IMR-90 (cell line): ENCODE measurements around the gene FTL. TPM values are rescaled to one million over a fixed set of nuclear protein-coding genes. Genes with fewer than 3 reads are reported as not detected.

Source experiments
- ATAC-seq: fragments of 200-7000 bp; cut with Tn5 transposase; 2 replicates; pipeline ENCODE4 v1.9.1; 2020; ENCODE audit warnings: low read depth, mild to moderate bottlenecking, moderate library complexity
- BruUV-seq: library from RNA; stranded (reverse); fragments of 400-500 nt; replicated peaks from 2 replicates; lab custom pipeline; 2021; lab: Mats Ljungman, UMichigan
- CTCF ChIA-PET: fragments of 300-600 bp; formaldehyde crosslinking; extraction: SDS; loops from one replicate; lab custom pipeline; 2021; ENCODE audit warnings: antibody characterized with exemption; lab: Yijun Ruan, JAX
- POLR2A ChIA-PET: fragments of 300-600 bp; sonication (Branson Sonifier 250); formaldehyde crosslinking; loops from one replicate; lab custom pipeline; 2022; ENCODE audit warnings: antibody characterized with exemption; ENCODE audit not compliant: unreplicated experiment; lab: Charles Lee
- DNase-seq: peaks from one replicate; pipeline ENCODE4 v3.0.0; 2013
- H2AFZ ChIP-seq: replicated peaks from 2 replicates; pipeline ENCODE3; 2013; ENCODE audit warnings: low read length, mild to moderate bottlenecking; ENCODE audit not compliant: poor library complexity
- H2AK5ac ChIP-seq: 2 replicates; pipeline ENCODE4 v1.6.1; 2013; ENCODE audit warnings: low read depth, low read length, inconsistent platforms
- H2AK9ac ChIP-seq: replicated peaks from 2 replicates; pipeline ENCODE3; 2013; ENCODE audit warnings: mild to moderate bottlenecking, low read depth, low read length, moderate library complexity; ENCODE audit not compliant: poor library complexity
- H2BK120ac ChIP-seq: 2 replicates; pipeline ENCODE4 v1.6.1; 2013; ENCODE audit warnings: low read depth, low read length, inconsistent platforms
- H2BK15ac ChIP-seq: 3 replicates; pipeline ENCODE4 v1.6.1; 2013; ENCODE audit warnings: low read depth, low read length, inconsistent platforms
- H2BK20ac ChIP-seq: 2 replicates; pipeline ENCODE4 v1.6.1; 2013; ENCODE audit warnings: low read depth, mild to moderate bottlenecking, inconsistent platforms, low read length, moderate library complexity
- H2BK5ac ChIP-seq: 2 replicates; pipeline ENCODE4 v1.6.1; 2013; ENCODE audit warnings: mild to moderate bottlenecking, low read depth, low read length, inconsistent platforms; ENCODE audit not compliant: poor library complexity, severe bottlenecking
- H3K14ac ChIP-seq: replicated peaks from 2 replicates; pipeline ENCODE4 v1.6.1; 2013; ENCODE audit warnings: low read depth, low read length, inconsistent platforms
- H3K18ac ChIP-seq: 2 replicates; pipeline ENCODE4 v1.6.1; 2013; ENCODE audit warnings: low read depth, low read length, control low read depth
- H3K23ac ChIP-seq: 2 replicates; pipeline ENCODE4 v1.6.1; 2013; ENCODE audit warnings: low read depth, low read length, inconsistent platforms
- H3K27ac ChIP-seq: 2 replicates; pipeline ENCODE4 v1.5.1; 2013; ENCODE audit warnings: mild to moderate bottlenecking, control low read depth, low read length; ENCODE audit not compliant: insufficient read depth
- H3K27me3 ChIP-seq: 2 replicates; pipeline ENCODE4 v1.6.1; 2013; ENCODE audit warnings: low read length; ENCODE audit not compliant: control insufficient read depth, insufficient read depth
- H3K36me3 ChIP-seq: 2 replicates; pipeline ENCODE4 v1.6.1; 2013; ENCODE audit warnings: low read length, mixed read lengths; ENCODE audit not compliant: control insufficient read depth, insufficient read depth
- H3K4ac ChIP-seq: 2 replicates; pipeline ENCODE4 v1.6.1; 2013; ENCODE audit warnings: low read depth, low read length, inconsistent platforms
- H3K4me1 ChIP-seq: 2 replicates; pipeline ENCODE4 v1.6.1; 2013; ENCODE audit warnings: low read length, mixed read lengths; ENCODE audit not compliant: control insufficient read depth, insufficient read depth
- H3K4me2 ChIP-seq: 2 replicates; pipeline ENCODE4 v1.6.1; 2013; ENCODE audit warnings: low read depth, mild to moderate bottlenecking, control low read depth, low read length, moderate library complexity
- H3K4me3 ChIP-seq: 2 replicates; pipeline ENCODE4 v1.5.1; 2013; ENCODE audit warnings: low read depth, mild to moderate bottlenecking, control low read depth, low read length, moderate library complexity; ENCODE audit not compliant: insufficient read depth
- H3K56ac ChIP-seq: 2 replicates; pipeline ENCODE4 v1.6.1; 2013; ENCODE audit warnings: low read length, inconsistent platforms; ENCODE audit not compliant: insufficient read depth; ENCODE audit errors: extremely low read depth
- H3K79me1 ChIP-seq, 2 experiments: 2 replicates each; pipeline ENCODE4 v1.6.1; 2013; ENCODE audit warnings: low read length in 2 of 2, inconsistent platforms in 1 of 2, low read depth in 1 of 2
- H3K9ac ChIP-seq: 2 replicates; pipeline ENCODE4 v1.6.1; 2013; ENCODE audit warnings: low read depth, low read length, control low read depth
- H3K9me1 ChIP-seq: 2 replicates; pipeline ENCODE4 v1.6.1; 2013; ENCODE audit warnings: low read length, inconsistent platforms; ENCODE audit not compliant: insufficient read depth
- H3K9me3 ChIP-seq: 2 replicates; pipeline ENCODE4 v1.6.1; 2013; ENCODE audit warnings: low read length; ENCODE audit not compliant: control insufficient read depth, insufficient read depth
- H4K20me1 ChIP-seq: 2 replicates; pipeline ENCODE4 v1.6.1; 2013; ENCODE audit warnings: low read length, inconsistent platforms; ENCODE audit not compliant: insufficient read depth
- H4K5ac ChIP-seq: 2 replicates; pipeline ENCODE4 v1.6.1; 2013; ENCODE audit warnings: mild to moderate bottlenecking, low read depth, low read length, control low read depth
- H4K8ac ChIP-seq, 2 experiments: 2 replicates each; pipeline ENCODE4 v1.6.1; 2013; ENCODE audit warnings: low read depth in 2 of 2, low read length in 2 of 2, control low read depth in 1 of 2, inconsistent platforms in 1 of 2
- H4K91ac ChIP-seq: 2 replicates; pipeline ENCODE4 v1.6.1; 2013; ENCODE audit warnings: low read depth, low read length, inconsistent platforms; ENCODE audit not compliant: insufficient read depth
- BHLHE40 ChIP-seq: fragments of 150-350 bp; IDR thresholded peaks from 2 replicates; pipeline ENCODE4 v1.6.1; 2016; ENCODE audit warnings: mild to moderate bottlenecking, low read depth, low read length
- CEBPB ChIP-seq: IDR thresholded peaks from 2 replicates; pipeline ENCODE4 v1.6.1; 2012; ENCODE audit warnings: low read depth, low read length, improper control_type of control experiment
- CHD1 ChIP-seq: IDR thresholded peaks from 2 replicates; pipeline ENCODE4 v1.6.1; 2012; ENCODE audit warnings: low read depth, low read length, improper control_type of control experiment
- FOS ChIP-seq: fragments of 150-350 bp; IDR thresholded peaks from 2 replicates; pipeline ENCODE4 v1.6.1; 2016; ENCODE audit warnings: low read depth, low read length
- MAFK ChIP-seq: IDR thresholded peaks from 2 replicates; pipeline ENCODE4 v1.6.1; 2012; ENCODE audit warnings: low read depth, low read length, improper control_type of control experiment
- MXI1 ChIP-seq: IDR thresholded peaks from 2 replicates; pipeline ENCODE4 v1.6.1; 2012; ENCODE audit warnings: low read depth, mild to moderate bottlenecking, low read length, moderate library complexity, borderline replicate concordance
- NFE2L2 ChIP-seq: fragments of 150-350 bp; IDR thresholded peaks from 2 replicates; pipeline ENCODE4 v1.6.1; 2016; ENCODE audit warnings: low read depth, mild to moderate bottlenecking, low read length
- POLR2A ChIP-seq: IDR thresholded peaks from 2 replicates; pipeline ENCODE4 v1.6.1; 2012; ENCODE audit warnings: mild to moderate bottlenecking, low read depth, low read length
- RAD21 ChIP-seq: IDR thresholded peaks from 2 replicates; pipeline ENCODE4 v1.6.1; 2012; ENCODE audit warnings: low read length, improper control_type of control experiment
- RCOR1 ChIP-seq: IDR thresholded peaks from 2 replicates; pipeline ENCODE4 v1.6.1; 2012; ENCODE audit warnings: mild to moderate bottlenecking, low read length, improper control_type of control experiment; ENCODE audit not compliant: insufficient replicate concordance
- RFX5 ChIP-seq: IDR thresholded peaks from 2 replicates; pipeline ENCODE4 v1.8.0; 2012; ENCODE audit warnings: low read depth, mild to moderate bottlenecking, low read length, moderate library complexity
- SMC3 ChIP-seq: fragments of 150-350 bp; IDR thresholded peaks from 2 replicates; pipeline ENCODE4 v1.6.1; 2016; ENCODE audit warnings: low read depth, mild to moderate bottlenecking, antibody characterized with exemption, low read length, moderate library complexity
- WGBS, 2 experiments: methylation state at CpG; one replicate each; pipeline versions ENCODE4 v1.1.5 to v1.1.7; 2013; ENCODE audit warnings: missing lambda C conversion rate in 2 of 2; ENCODE audit not compliant: insufficient read length in 1 of 2; ENCODE audit errors: extremely low coverage in 2 of 2; 5-methylcytosine and 5-hydroxymethylcytosine counted together
- dilution Hi-C: fragments of 300-500 bp; cut with HindIII; formaldehyde crosslinking; loops from one replicate; pipeline ENCODE4 v1.14.3; 2018; ENCODE audit warnings: low sequenced_read_pairs; ENCODE audit not compliant: unreplicated experiment
- in situ Hi-C: fragments of 300-500 bp; cut with MboI; formaldehyde crosslinking; loops from 3 replicates; pipeline ENCODE4 v1.14.3; 2019; ENCODE audit warnings: low sequenced_read_pairs, inconsistent platforms, mixed read lengths
- intact Hi-C: fragments of 100-400 bp; cut with micrococcal nuclease; formaldehyde crosslinking; loops from 2 replicates; pipeline ENCODE4 v1.10.0; 2022
- polyA plus RNA-seq, 3 experiments: library from polyadenylated mRNA; depleted of rRNA; stranded (reverse); fragments of >200 nt; gene quantifications; 2 replicates each; pipeline ENCODE4 v1.2.3, GENCODE V29; 2012; ENCODE audit warnings: low replicate concordance in 1 of 3
- total RNA-seq: library from RNA; depleted of rRNA; stranded (reverse); fragments of >200 nt; gene quantifications from 2 replicates; pipeline ENCODE4 v1.2.3, GENCODE V29; 2012
- TF ChIP-seq, protein P1 (sequence below): conservative IDR thresholded peaks from 2 replicates; pipeline ENCODE4 v1.5.1; 2012; ENCODE audit warnings: mild to moderate bottlenecking, low read depth, low read length, improper control_type of control experiment
- TF ChIP-seq, protein P2 (sequence below): fragments of 150-350 bp; IDR thresholded peaks from 2 replicates; pipeline ENCODE4 v1.6.1; 2017; ENCODE audit warnings: mild to moderate bottlenecking, antibody characterized with exemption, low read length, low read depth
- TF ChIP-seq, protein P3 (sequence below): fragments of 150-350 bp; IDR thresholded peaks from 2 replicates; pipeline ENCODE4 v1.6.1; 2016; ENCODE audit warnings: low read depth, mild to moderate bottlenecking, low read length, moderate library complexity, borderline replicate concordance

FTL gene
- total and polyA plus RNA-seq, 2 of the 4 experiments (the other 2 are of a cell fraction) = 1,057 to 2,944 TPM

- no peak overlapping the region for H3K9ac ChIP-seq
- no peak overlapping the region for H4K5ac ChIP-seq
- no peak for DNase-seq
- ChIA-PET CTCF (no interaction called here), POLR2A (no interaction called here)
- no peaks in the 10 kb centered on the region; the same call in 1 of the 2 replicates for H4K20me1 ChIP-seq
- H3K23ac ChIP-seq = no peak overlapping the region
- peaks cover 2% of the 10 kb centered on the region; the same call in 1 of the 2 replicates for H3K9me1 ChIP-seq
- peaks cover 66% of the 10 kb centered on the region for H3K36me3 ChIP-seq
- no peak overlapping the region for H2AFZ ChIP-seq
- no peak for ATAC-seq
- H3K4me2 ChIP-seq = no peak overlapping the region
- H4K91ac ChIP-seq = no peak overlapping the region
- H2AK5ac ChIP-seq = no peak overlapping the region
- WGBS, 2 experiments = 92% methylated on average over 8 of the region's 18 CpGs; no CpG with 5 or more reads in 1 of the 2 experiments
- H3K4me3 ChIP-seq = no peak overlapping the region
- H3K79me1 ChIP-seq = peaks cover 0 to 3% of the 10 kb centered on the region in 2 experiments; a peak in 1 of 4 replicates
- no peak overlapping the region for H4K8ac ChIP-seq
- no peak overlapping the region for H2BK20ac ChIP-seq
- H2BK15ac ChIP-seq = no peak overlapping the region
- H2BK5ac ChIP-seq = no peak overlapping the region
- dilution Hi-C loops (no loop called here), intact Hi-C loops (no loop called here), in situ Hi-C loops (no loop called here)
- no peak overlapping the region for H3K27ac ChIP-seq
- no peak overlapping the region for H3K18ac ChIP-seq
- H3K14ac ChIP-seq = no peak overlapping the region
- H3K9me3 ChIP-seq = no peaks in the 10 kb centered on the region
- TF ChIP-seq CEBPB (no peak), CHD1 (no peak), FOS (no peak), RCOR1 (no peak), POLR2A (no peak), MXI1 (no peak), RAD21 (no peak), MAFK (no peak), BHLHE40 (no peak), RFX5 (no peak), NFE2L2 (no peak), SMC3 (no peak)
- TF ChIP-seq, protein P1, sequence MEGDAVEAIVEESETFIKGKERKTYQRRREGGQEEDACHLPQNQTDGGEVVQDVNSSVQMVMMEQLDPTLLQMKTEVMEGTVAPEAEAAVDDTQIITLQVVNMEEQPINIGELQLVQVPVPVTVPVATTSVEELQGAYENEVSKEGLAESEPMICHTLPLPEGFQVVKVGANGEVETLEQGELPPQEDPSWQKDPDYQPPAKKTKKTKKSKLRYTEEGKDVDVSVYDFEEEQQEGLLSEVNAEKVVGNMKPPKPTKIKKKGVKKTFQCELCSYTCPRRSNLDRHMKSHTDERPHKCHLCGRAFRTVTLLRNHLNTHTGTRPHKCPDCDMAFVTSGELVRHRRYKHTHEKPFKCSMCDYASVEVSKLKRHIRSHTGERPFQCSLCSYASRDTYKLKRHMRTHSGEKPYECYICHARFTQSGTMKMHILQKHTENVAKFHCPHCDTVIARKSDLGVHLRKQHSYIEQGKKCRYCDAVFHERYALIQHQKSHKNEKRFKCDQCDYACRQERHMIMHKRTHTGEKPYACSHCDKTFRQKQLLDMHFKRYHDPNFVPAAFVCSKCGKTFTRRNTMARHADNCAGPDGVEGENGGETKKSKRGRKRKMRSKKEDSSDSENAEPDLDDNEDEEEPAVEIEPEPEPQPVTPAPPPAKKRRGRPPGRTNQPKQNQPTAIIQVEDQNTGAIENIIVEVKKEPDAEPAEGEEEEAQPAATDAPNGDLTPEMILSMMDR = no peak
- TF ChIP-seq, protein P2, sequence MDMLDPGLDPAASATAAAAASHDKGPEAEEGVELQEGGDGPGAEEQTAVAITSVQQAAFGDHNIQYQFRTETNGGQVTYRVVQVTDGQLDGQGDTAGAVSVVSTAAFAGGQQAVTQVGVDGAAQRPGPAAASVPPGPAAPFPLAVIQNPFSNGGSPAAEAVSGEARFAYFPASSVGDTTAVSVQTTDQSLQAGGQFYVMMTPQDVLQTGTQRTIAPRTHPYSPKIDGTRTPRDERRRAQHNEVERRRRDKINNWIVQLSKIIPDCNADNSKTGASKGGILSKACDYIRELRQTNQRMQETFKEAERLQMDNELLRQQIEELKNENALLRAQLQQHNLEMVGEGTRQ = no peak
- TF ChIP-seq, protein P3, sequence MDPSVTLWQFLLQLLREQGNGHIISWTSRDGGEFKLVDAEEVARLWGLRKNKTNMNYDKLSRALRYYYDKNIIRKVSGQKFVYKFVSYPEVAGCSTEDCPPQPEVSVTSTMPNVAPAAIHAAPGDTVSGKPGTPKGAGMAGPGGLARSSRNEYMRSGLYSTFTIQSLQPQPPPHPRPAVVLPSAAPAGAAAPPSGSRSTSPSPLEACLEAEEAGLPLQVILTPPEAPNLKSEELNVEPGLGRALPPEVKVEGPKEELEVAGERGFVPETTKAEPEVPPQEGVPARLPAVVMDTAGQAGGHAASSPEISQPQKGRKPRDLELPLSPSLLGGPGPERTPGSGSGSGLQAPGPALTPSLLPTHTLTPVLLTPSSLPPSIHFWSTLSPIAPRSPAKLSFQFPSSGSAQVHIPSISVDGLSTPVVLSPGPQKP = no peak
- H2BK120ac ChIP-seq = no peak overlapping the region
- no peaks in the 10 kb centered on the region for H3K27me3 ChIP-seq
- H3K4me1 ChIP-seq = no peaks in the 10 kb centered on the region
- no peak overlapping the region for H3K4ac ChIP-seq
- H2AK9ac ChIP-seq = peak overlapping the region; percentile 55
- no TSS peak for BruUV-seq
- no peak overlapping the region for H3K56ac ChIP-seq
Observed at GRCh38 chr19:49010453-49010852, 45.3 kb downstream of the FTL start.
